Activated T-helper 1 cell treated with Interleukin-2 at 50 U/mL for 16 hours (primary cell): ENCODE data around the gene EML2.
A peak's percentile ranks its signal among the peaks of the same experiment; 100 is the strongest.
"Not testable (repeated sequence)": the region's sequence is repeated elsewhere in the genome, so short reads cannot be mapped to it uniquely, and the experiment has no call there.

ENCODE experiments used
- DNase-seq: peaks from one replicate; pipeline ENCODE4 v3.0.0-alpha.2; 2020; ENCODE audit warnings: low read depth

The EML2 gene

DNA sequence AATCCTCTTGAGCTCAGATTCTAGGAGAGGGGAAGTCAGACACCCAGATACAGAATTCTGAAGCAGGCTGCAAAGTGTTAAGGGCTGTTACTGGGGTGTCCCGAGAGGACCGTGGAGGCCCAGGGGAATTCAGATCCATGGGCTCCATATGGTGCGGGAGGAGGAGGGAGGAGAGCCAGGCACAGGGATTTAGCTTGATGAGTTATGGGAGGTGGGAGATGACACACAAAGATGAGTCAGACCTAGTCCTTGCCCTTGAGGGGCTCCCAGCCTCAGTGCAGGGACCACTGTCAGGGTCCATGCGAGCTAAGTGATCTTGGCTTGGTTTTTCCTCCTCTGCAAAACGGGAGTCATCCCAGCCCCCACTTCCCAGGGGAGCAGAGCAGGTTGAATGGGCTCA, 14.4 kb upstream of the EML2 start:
- DNase-seq = no peak

DNA sequence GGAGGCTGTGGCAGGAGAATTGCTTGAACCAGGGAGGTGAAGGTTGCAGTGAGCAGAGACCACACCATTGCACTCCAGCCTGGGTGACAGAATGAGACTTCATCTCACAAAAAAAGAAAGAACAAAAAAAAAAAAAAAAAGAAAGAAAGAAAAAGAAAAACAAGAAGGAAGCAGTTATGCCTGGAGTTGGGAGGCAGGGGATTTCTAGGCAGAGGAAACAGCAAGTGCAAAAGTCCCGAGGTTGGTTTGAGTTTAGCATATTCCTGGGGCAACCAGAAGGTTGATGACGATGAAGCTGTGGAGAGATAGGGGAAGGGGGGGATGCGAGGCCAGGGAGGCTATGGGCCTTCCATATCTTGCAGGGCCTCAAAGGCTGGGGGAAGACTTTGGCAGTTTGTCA, 11.5 kb upstream of the EML2 start:
- no peak for DNase-seq

DNA sequence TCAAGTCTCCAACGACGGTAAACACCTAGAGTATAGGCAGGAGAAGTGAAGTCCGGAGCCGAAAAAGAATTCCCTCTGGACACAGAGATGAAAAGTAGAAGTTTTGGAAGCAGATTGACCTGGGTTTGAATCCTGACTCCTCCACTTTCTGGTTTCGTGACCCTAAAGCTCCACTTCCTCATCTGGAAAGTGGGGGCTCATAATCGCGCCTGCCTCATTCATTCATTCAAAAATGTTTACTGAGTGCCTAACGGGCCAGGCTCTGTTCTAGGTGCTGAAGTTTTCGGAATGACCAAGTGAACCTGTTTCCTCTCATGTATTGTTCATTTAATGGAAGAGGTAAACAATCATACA, 7.1 kb upstream of the EML2 start:
- no peak for DNase-seq

DNA sequence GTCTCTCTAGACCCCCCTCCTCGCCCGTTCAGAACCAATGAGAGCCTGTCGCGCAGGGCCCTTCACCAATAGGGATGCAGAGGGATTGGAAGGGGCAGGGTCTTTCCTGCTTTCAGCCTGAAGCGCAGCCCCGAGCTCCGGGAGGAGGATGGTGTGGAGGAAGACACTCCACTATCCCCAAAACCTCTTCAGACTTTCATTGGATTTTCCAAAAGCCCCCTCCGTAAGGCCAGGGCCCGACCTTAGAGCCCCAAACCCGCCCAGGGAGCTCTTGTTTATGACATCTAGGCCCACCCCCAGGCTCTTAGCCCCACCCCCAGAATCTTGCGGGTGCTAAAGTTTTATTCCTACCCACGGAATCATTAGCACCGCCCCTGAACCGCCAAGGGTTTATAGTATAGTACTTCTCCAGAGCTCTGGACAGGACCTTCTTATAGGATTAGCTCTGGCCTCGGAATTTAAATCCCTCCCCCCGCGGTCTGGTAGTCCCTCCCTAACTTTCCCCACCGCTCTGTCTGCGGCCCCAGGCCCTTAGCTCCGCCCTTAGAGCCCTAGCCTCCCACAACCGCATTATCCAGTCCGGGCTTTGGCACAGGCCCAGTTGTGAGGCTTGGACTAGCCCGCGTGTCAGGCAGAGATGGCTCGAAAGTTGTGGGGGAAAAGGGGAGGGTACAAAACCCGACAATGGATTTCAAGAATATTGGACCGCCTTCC, 6.6 kb upstream of the EML2 start:
- DNase-seq = peak; percentile 47

DNA sequence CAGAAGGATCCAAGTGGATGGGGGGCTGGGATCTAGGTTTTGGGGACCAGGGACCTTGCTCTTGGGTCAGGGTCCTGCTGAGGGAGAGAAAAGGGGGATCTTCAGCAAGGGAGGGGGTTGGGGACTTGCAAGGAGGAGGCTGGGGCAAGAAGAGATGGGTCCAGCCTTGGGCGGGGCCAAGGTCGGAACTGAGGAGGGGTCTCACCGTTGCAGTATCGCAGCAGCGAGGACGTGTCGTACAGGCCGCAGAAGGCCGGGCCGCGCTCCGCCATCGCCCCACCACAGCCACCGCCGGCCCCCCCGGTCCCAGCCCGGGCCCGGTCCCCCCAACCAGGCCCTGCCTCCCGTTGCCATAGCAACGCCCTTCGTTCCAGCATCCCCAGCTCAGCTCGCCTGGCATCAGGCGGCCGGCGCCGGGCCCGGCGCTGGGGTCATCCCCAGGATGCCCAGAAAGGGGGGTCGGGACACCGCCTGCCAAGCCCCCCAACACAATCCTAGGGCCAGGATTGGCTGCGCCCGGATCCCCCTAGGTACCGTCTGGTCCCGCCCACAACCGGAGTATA, 6.0 kb upstream of the EML2 start:
- DNase-seq = no peak

DNA sequence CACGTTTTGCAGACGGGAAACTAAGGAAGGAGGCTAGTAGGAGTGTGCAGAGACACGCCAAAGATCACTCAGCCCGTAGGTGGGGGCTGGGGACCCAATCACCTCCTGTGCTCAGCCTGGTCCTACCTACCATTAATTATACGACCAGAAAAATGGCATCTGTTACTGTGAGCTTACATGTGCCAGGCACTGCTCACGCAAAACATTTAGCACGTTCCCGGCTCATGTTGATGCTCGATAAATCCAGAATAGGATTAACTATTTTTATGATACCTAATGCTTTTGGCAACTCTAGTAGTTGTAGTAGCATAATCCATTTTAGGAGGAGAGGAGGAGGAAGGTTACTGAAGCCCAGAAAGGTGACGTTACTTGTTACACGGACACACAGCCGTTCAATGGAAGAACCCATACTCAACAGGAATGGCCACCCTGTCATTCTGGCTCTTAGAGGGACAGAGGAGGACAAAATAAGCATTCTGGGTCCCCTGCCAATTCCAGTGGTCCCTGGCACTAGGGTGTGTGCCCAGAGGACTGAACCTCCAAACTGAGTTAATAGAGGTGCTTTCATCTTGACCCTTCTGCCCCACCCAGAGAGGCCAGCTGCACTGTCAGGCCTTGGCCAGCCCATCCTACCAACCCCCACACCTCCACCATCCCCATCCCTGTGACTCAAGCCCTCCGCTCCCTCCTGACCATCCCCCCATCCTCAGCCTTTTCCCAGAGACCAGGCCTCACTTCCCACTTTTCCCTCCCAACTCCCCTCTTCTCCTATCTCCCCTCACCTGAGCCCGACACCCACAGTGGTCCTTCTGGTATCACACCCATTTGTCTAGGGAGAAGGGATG, 5.0 kb upstream of the EML2 start:
- DNase-seq = no peak

DNA sequence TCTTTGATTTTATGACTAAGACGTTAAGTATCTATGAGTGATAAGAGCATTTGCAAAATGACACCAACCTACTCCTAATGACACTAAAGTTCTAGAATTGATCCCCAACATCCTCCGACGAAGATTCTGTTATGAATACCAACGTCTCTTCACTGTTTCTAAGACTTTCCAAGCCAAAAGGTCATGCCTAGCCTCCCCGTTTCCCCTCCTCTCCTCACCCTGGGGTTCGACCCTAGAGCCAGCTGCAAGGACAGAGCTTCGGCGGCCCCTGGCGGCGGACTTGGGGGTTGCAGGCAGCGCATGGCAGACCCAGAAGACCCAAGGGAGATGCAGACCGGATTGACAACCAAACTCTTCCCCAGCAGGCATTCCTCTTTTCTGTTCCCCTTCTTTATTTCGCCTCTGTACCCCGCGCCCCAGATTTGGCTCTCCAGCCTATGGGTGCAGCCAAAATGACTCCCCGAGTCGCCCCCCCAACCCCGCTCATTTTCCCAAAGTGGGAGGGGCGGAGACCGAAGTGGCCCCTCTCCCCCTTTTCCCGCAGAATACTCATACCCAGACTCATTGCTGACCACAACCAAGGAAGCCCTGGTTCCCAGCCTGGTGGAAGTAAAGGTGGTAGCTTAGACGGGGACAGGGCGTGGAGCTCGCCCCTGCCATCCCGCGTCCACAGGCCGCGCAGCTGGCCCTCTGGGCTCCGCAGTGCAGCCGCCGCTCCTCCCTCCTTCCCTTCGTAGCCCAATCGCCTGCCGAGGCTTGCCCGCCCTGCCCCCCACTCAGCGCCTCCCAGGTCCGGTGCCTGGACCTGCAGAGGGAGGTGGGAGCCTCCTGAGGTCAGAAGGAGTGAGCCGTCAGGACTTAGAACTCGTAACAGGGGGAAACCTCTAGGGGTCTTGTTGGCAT, 4.1 kb upstream of the EML2 start:
- peak; percentile 80 for DNase-seq

DNA sequence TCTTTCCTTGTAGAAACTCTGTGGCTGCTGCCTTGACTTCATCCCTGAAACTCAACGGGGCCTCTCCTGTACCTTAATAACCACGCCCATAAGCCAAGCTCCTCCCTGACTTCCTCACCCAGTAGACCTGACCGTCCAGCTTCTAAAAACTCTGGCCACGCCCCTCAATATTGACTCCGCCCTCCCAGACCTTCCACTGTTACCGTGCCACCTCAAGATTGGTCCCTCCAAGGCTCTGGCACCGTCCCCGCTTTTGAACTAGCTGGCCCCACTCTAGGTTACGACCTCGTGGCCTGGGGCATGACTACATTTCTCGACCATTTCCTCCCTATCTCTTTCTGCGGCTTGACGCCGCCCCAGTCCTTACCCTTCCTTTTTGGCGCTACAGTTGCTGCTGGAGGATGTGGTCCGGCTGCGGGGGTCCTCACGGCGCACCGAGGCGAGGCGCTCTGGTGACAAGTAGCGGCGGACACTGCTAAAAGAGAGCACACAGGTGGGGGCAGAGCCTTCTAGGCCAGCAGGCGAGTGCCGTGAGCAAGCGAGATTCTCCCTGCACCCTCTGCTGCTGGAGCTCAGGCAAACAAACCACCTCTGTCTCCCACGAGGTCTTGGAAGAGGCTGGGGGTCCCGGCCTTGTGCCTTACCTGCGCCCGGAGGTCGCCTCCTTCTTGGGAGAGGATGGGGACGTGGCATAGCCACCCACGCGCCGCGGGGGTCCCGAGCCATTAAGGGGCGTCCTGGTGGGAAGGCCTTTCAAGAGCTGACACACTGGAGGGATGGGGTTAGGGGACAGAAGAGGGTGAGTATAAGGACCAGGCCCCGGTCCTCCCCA, 2.3 kb upstream of the EML2 start:
- DNase-seq = peak; percentile 15

DNA sequence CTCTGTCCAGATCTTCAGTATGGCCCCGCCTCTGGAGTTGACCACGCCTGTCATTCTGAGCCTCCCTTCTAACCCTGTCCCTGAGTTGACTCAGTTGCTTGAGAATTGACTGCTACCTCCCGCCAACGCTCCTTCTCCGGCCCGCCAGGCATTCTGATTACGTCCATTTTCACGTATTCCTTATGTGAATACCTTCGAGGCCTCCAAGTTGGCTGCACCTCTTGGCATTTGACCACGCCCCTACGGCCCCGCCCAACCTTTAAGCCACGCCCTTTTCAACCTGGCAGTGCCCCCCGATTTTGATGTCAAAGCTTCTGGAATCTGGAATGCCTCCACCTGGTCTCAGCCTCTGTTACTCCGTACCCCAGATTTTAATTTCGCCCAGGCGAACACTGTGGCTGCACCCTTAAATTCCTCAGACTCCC, 1.7 kb upstream of the EML2 start:
- no peak for DNase-seq

DNA sequence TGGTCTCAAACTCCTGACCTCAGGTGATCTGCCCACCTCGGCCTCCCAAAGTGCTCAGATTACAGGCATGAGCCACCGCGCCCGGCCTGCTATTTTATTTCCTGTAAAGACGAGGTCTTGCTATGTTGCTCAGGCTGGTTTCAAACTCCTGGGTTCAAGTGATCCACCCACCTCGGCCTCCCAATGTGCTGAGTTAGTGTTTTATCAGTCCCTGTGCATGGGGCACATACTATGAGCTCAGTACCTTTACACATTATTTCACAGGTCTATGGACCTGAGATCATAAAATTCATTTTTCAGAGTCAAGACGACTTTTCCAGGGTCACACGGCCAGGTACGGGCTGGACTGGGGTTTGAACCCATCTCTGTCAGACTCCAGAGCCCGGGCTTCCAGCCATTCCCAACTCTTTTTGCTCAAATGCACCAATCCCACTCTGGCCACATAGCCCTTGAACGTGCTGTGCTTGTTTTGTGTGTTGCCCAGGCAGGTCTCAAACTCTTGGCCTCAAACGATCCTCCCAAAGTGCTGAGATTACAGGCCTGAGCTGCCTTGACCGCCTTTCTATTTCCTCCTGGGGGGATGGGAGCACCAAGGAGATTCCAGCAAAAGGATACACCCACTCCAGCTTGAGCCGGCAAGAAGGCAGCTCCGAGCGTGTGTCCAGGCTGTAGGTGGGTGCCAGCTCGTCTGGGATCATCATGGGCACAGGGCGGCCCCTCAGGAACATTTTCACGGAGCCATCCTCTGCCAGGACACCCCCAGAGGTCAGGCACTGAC, 1.1 kb downstream of the EML2 start:
- no peak for DNase-seq

DNA sequence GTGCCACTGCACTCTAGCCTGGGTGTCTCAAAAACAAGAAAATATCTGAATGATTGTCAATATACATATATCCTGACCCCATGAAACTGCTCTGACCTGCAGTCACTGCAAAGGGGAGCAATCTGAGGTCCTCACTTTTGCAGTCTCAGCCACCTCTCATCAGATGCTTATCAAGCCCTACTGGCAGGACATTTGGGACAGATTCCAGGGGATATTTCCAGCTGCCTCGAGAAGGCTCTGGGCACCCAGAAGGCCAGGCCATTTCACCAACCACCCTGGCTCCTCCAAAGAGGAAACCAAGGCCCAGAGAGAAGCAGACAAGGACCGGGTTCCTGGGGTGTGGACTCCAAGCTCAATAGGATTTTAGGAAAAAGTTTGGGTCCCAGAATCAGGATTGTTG, 2.3 kb downstream of the EML2 start:
- no peak for DNase-seq

DNA sequence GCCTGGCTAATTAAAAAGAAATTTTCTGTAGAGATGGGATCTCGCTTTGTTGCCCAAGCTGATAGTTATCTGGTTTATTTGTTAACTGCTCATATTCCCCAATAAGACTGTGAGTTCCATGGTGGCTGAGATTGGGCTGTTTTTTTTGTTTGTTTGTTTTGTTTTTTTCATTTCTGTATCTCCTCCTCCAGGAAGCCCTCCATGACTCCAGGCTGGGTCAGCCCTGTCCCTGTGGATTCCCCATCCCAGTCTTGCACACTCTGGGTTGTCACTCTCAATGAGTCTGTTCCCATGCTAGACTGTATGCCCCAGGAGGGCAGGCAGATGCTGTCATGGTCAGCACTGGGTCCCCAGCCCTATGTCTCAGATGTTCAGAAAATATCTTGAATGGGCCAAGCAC, 2.9 kb downstream of the EML2 start:
- DNase-seq = no peak

DNA sequence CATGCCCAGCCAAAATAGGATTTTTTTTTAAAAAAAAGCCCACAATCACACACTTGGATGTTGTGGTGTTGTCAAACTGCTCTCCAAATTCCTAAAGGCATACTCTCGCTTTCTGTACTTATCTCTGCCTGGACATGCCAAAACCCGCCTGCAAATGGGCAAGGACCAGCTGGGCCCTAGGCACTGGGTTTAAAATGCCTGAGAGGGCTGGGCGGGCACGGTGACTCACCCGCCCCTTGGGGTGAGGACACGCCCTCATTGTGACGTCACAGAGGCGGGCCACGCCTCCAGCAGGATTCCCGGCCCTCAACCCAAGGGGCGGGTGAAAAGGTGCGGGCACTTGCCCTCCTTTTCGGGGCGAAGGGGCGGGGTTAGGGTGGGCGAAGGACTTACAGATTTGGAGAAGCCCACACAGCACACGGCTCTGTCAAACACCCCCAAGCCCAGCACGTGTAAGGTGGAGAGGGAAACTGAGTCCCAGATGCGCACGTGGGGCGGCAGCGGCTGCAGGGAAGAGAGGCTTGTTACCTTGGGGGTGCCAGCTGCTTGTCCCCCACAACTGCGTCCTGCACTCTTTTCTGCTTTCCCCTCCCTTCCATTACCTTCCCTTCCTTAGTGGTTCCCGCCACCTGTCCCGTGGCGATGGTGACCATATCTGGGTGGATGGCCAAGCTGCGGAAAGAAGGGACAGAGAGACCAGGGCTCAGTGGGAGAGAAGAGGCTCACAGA, 6.6 kb downstream of the EML2 start:
- DNase-seq = peak; percentile 9

DNA sequence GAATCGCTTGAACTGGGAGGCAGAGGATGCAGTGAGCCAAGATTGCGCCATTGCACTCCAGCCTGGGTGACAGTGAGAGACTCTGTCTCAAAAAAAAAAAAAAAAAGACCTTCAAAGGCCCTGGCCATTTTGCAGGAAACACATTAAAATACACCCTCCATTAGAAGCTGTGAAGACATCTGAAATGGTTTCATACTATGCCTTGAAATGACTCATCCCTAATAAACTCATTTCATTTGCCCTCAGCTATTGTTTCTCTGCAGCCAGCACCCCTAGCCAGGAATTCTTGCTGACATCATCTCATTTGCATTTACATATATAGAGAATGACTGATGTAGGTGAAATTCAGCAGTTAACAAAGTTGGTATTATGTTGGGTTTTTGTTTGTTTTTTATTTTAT, 8.7 kb downstream of the EML2 start:
- DNase-seq = no peak

DNA sequence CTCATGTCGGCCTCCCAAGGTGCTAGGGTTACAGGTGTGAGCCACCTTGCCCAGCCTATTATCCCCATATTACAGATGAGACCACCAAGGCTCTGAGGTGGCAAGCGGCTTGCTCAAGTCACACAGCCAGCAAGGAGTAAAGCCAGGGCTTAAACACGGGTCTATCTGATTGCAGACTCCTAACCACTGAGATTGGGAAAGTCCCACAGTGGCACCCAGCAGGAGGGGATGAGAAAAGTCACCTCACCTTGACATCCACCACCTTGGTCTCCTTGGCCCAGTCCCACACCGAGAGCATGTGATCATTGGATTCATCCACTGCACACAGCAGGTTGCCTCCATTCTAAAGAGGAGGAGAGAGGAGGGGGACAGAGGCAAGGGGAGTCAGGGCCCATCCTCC, 9.5 kb downstream of the EML2 start:
- DNase-seq = no peak

DNA sequence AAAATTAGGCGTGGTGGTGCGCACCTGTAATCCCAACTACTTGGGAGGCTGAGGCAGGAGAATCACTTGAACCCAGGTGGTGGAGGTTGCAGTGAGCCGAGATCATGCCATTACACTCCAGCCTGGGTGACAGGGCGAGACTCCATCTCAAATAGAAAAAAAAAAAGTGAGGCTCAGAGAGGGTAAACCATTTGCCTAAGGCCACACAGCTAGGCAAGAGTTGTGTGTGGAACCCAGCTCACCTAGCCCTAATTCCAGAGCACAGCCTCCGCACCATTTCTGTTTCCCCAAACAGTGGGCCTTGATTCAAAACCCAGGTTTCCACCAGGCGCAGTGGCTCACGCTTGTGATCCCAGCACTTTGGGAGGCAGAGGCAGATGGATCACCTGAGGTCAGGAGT, 11.0 kb downstream of the EML2 start:
- DNase-seq = not testable (repeated sequence)

DNA sequence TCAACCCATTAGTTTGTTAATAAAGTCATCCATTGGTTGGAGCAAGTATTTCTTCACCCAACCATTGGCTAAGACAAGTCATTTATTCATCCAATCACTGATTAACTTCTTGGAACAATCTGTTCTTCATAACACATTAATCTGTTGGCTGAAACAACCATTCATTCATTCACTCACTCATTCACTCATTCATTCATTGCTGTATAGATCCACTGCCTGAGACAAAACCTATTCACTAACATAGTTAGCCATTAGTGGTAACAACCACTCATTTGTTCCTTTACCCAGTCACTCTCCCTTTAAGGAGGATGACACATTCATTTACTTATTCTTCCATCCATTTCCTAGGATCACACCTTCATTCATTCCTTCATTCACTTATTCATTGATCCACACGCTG, 15.2 kb downstream of the EML2 start:
- no peak for DNase-seq

DNA sequence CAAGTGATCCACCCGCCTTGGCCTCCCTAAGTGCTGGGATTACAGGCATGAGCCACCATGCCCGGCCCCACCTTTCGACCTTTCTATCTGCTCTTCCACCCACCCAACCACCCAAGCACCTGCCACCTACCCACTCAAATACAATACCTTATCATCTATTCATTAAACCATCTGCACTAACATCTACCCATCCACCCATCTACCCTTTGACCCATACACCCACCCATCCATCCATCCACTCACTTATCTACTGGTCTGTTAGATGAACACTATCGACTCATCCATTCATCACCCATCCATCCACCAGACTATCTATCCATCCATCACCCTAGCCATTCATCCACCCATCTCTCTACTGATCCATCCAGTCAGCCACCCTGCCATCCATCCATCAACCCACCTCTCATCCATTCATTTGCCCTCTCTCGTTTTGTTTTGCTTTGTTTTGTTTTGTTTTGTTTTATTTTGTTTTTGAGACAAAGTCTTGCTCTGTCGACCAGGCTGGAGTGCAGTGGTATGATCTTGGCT, 17.2 kb downstream of the EML2 start:
- no peak for DNase-seq

DNA sequence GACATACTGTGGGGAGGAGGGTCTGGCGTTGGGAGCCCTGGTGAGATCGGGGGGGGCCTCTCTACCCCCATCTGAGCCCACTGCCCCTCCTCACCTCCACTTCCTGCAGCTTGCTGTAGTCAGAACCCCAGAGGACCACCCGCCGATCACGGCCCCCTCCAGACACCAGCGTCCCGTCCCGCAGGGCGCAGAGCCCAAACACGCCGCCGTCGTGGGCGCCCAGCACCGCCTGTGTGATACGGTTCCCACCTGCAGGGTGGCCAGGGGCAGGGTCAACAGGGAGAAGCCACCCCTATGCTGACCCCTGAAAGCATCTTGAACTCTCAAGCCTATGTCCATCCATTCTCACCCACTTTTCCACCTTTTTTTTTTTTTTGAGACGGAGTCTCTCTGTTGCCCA, 17.8 kb downstream of the EML2 start:
- no peak for DNase-seq

DNA sequence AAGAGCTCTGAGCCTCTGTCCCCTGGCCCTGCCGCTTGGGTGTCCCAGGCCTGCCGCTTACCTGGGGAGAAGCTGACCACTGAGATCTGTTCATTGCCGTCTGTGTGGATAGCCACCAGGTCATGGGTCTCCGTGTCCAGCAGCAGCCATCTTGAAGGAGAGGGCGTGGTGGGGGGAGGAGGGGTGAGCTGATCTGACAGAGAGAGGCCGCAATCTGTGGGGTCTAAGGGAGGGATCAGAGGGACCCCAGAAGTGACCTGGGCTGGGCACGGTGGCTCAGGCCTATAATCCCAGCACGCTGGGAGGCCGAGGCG, 22.5 kb downstream of the EML2 start:
- no peak for DNase-seq
